ENCODE results near the gene HUS1. TPM values are rescaled to one million over a fixed set of nuclear protein-coding genes. Genes with fewer than 3 reads are reported as not detected.
A peak's percentile ranks its signal among the peaks of the same experiment; 100 is the strongest.
"Not testable (repeated sequence)": the region's sequence is repeated elsewhere in the genome, so short reads cannot be mapped to it uniquely, and the experiment has no call there.

Gene HUS1
- total RNA-seq, 2 experiments from 2014 or later, result 55.0 to 61.2 TPM

DNA sequence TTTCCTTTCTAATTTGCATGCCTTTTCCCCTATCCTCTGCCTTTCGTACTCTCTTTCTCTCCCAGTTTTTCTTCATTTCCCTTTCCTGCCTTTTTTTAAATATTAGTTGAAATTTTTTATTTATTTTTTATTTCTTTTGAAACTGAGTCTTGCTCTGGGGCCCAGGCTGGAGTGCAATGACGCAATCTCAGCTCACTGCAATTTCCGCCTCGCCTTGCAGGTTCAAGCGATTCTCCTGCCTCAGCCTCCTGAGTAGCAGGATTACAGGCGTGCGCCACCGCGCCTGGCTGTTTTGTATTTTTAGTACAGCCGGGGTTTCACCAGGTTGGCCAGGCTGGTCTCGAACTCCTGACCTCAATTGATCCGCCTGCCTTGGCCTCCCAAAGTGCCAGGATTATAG is 20.0 kb upstream of the HUS1 start:
- DNase-seq, result no peak
- Mint-ChIP-seq H3K27ac (no peak overlapping the region), H3K27me3 (ENCODE audit: low read depth) (no peaks in the 10 kb centered on the region), H3K4me1 (ENCODE audit: low read depth) (no peaks in the 10 kb centered on the region), H3K36me3 (ENCODE audit: low read depth) (no peaks in the 10 kb centered on the region), H3K9me3 (no peaks in the 10 kb centered on the region), H3K4me3 (no peak overlapping the region)
- CTCF ChIA-PET, result interaction anchor here (1.7 kb wide), 1 partner anchor 54 kb away, joined by 3 read pairs; no protein-coding TSS in a partner anchor
- intact Hi-C loops (cut with micrococcal nuclease), result no loop called here

DNA sequence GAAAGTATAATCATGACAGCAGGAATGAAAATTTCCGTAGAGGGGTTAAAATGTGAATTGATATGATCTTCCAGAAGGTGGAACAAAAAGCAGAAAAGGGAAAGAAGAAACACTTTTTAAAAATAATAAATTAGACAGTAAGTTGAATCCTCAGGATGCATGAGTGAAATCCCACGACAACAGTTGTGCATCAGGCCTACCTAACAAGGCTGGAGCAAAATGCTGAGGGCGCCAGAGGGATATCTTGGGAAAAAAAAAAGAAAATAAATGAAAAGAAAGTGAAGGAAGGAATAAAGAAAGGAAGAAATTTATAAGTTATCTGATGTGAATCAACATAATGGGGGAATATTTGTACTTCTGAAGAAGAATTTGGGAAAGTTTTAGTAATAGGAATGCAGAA is 13.0 kb upstream of the HUS1 start:
- CTCF ChIA-PET, result interaction anchor here (0.7 to 6.3 kb wide), 16 partner anchors 8 to 162 kb away, joined by 3 to 101 read pairs (median 8); partner anchors contain the start of genes HUS1 and UPP1
- no peak for DNase-seq
- intact Hi-C loops (cut with micrococcal nuclease), result loop anchor here (1.0 to 5.0 kb wide), 3 partner anchors 49 to 305 kb away; partner anchors contain the start of gene UPP1
- Mint-ChIP-seq H3K4me3 (peak overlapping the region; percentile 92), H3K27ac (peak overlapping the region; percentile 93), H3K4me1 (ENCODE audit: low read depth) (peaks cover 16% of the 10 kb centered on the region), H3K36me3 (ENCODE audit: low read depth) (no peaks in the 10 kb centered on the region), H3K27me3 (ENCODE audit: low read depth) (no peaks in the 10 kb centered on the region), H3K9me3 (no peaks in the 10 kb centered on the region)

GRCh38 chr7:47991741-47992311 is 12.4 kb upstream of the HUS1 start:
- H3K4me1 Mint-ChIP-seq (ENCODE audit: low read depth), result peaks cover 16% of the 10 kb centered on the region
- no peaks in the 10 kb centered on the region for H3K27me3 Mint-ChIP-seq (ENCODE audit: low read depth)
- CTCF ChIA-PET, result interaction anchor here (0.7 to 6.3 kb wide), 19 partner anchors 8 to 163 kb away, joined by 3 to 101 read pairs (median 6); partner anchors contain the start of genes HUS1 and UPP1
- intact Hi-C loops (cut with micrococcal nuclease), result loop anchor here (1.0 to 5.0 kb wide), 10 partner anchors 13 to 305 kb away; partner anchors contain the start of genes C7orf57, HUS1 and UPP1
- peak; percentile 94 for DNase-seq
- no peaks in the 10 kb centered on the region for H3K36me3 Mint-ChIP-seq (ENCODE audit: low read depth)
- H3K4me3 Mint-ChIP-seq, result peak overlapping the region; percentile 92
- H3K27ac Mint-ChIP-seq, result peak overlapping the region; percentile 93
- H3K9me3 Mint-ChIP-seq, result no peaks in the 10 kb centered on the region

DNA sequence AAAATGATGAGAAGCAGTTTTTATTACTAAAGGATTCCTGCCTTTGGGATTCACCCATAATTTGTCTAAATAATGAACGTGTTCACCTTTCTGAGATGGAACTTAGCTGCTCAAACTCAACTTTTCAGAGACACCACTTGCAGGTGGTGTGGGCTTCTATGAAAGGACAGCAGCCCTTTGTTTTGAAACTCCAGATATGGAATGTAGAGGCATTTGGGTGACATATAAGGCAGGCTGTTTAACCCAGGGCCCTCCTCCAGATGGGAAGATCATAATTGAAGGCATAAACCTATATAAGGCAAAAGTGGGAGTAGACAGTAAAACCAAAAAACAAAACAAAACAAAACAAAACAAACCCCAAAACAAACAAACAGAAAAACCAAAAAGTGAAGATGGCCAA is 11.9 kb upstream of the HUS1 start:
- H3K4me1 Mint-ChIP-seq (ENCODE audit: low read depth), result peaks cover 16% of the 10 kb centered on the region
- H3K9me3 Mint-ChIP-seq, result no peaks in the 10 kb centered on the region
- CTCF ChIA-PET, result interaction anchor here (0.8 to 6.3 kb wide), 16 partner anchors 8 to 155 kb away, joined by 3 to 101 read pairs (median 8); partner anchors contain the start of gene UPP1
- no peaks in the 10 kb centered on the region for H3K27me3 Mint-ChIP-seq (ENCODE audit: low read depth)
- DNase-seq, result no peak
- peak overlapping the region; percentile 93 for H3K27ac Mint-ChIP-seq
- peak overlapping the region; percentile 92 for H3K4me3 Mint-ChIP-seq
- intact Hi-C loops (cut with micrococcal nuclease), result loop anchor here (1.0 to 5.0 kb wide), 8 partner anchors 12 to 306 kb away; partner anchors contain the start of genes C7orf57 and HUS1
- no peaks in the 10 kb centered on the region for H3K36me3 Mint-ChIP-seq (ENCODE audit: low read depth)

- no peaks in the 10 kb centered on the region for H3K36me3 Mint-ChIP-seq (ENCODE audit: low read depth)
- H3K27ac Mint-ChIP-seq, result no peak overlapping the region
- no peak overlapping the region for H3K4me3 Mint-ChIP-seq
- intact Hi-C loops (cut with micrococcal nuclease), result loop anchor here (5.0 kb wide), 1 partner anchor 307 kb away; no protein-coding TSS in a partner anchor
- H3K27me3 Mint-ChIP-seq (ENCODE audit: low read depth), result no peaks in the 10 kb centered on the region
- H3K4me1 Mint-ChIP-seq (ENCODE audit: low read depth), result peaks cover 16% of the 10 kb centered on the region
- CTCF ChIA-PET, result interaction anchor here (1.6 to 6.3 kb wide), 7 partner anchors 10 to 118 kb away, joined by 6 to 101 read pairs (median 10); partner anchors contain the start of gene UPP1
- no peaks in the 10 kb centered on the region for H3K9me3 Mint-ChIP-seq
- no peak for DNase-seq
These were observed 11.2 kb upstream of the HUS1 start for GRCh38 chr7:47990592-47990991.

- H3K36me3 Mint-ChIP-seq (ENCODE audit: low read depth); H3K9me3 Mint-ChIP-seq; DNase-seq; H3K4me3 Mint-ChIP-seq; H3K27ac Mint-ChIP-seq; H3K27me3 Mint-ChIP-seq (ENCODE audit: low read depth): not testable (repeated sequence)
- CTCF ChIA-PET, result interaction anchor here (0.6 to 6.3 kb wide), 5 partner anchors 95 to 163 kb away, joined by 3 to 101 read pairs (median 7); no protein-coding TSS in a partner anchor
- intact Hi-C loops (cut with micrococcal nuclease), result loop anchor here (5.0 kb wide), 1 partner anchor 307 kb away; no protein-coding TSS in a partner anchor
- H3K4me1 Mint-ChIP-seq (ENCODE audit: low read depth), result peaks cover 16% of the 10 kb centered on the region
These were observed 10.4 kb upstream of the HUS1 start for GRCh38 chr7:47989607-47990400.

DNA sequence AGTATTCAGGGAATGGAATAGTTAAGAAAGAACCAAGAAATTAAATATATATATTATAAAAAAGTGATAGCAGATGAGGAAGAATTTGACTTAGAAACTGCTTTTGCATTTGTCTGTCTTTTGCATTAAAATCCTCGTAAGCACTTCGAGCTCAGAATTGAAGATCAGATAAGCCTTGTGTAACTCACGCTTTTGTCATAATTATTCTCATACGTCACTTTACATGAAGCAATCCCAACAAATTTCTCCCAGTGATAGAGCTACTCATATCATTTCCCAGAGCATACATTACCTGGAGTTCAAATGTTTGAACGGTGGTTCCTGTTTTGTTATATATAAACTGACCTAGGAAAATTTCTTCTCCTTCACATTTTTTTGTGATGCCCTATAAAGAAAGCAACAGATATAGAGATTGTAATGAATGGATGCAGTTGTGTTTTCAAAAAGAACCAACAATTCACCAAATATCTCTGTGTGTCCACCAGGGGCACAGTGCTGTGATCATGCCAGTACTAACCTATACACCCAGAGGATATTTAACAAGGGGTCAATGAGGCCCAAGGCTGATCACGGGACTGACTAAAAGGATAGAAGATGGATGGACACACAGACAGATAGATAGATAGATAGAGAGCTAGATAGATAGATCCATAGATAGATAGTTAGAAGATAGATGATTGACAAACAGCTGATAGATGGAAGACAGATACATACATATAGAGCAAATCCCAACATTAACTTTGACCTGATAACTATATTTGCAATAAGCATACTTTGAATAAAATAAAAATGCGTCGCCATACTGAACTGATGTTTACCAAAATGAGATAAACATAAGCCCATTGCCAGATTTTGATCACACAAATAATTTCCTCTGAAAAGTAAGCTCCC is 9.3 kb upstream of the HUS1 start:
- H3K4me1 Mint-ChIP-seq (ENCODE audit: low read depth), result peaks cover 16% of the 10 kb centered on the region
- H3K27me3 Mint-ChIP-seq (ENCODE audit: low read depth), result no peaks in the 10 kb centered on the region
- CTCF ChIA-PET, result interaction anchor here (0.6 to 6.3 kb wide), 11 partner anchors 12 to 417 kb away, joined by 3 to 101 read pairs (median 3); no protein-coding TSS in a partner anchor
- intact Hi-C loops (cut with micrococcal nuclease), result no loop called here
- H3K9me3 Mint-ChIP-seq, result no peaks in the 10 kb centered on the region
- no peak for DNase-seq
- H3K36me3 Mint-ChIP-seq (ENCODE audit: low read depth), result no peaks in the 10 kb centered on the region
- H3K27ac Mint-ChIP-seq, result no peak overlapping the region
- no peak overlapping the region for H3K4me3 Mint-ChIP-seq

- H3K27ac Mint-ChIP-seq, result no peak overlapping the region
- DNase-seq, result no peak
- intact Hi-C loops (cut with micrococcal nuclease), result no loop called here
- no peaks in the 10 kb centered on the region for H3K9me3 Mint-ChIP-seq
- peaks cover 14% of the 10 kb centered on the region for H3K4me1 Mint-ChIP-seq (ENCODE audit: low read depth)
- no peaks in the 10 kb centered on the region for H3K27me3 Mint-ChIP-seq (ENCODE audit: low read depth)
- CTCF ChIA-PET, result interaction anchor here (0.6 to 1.6 kb wide), 5 partner anchors 9 to 120 kb away, joined by 3 to 8 read pairs (median 3); no protein-coding TSS in a partner anchor
- H3K4me3 Mint-ChIP-seq, result no peak overlapping the region
- H3K36me3 Mint-ChIP-seq (ENCODE audit: low read depth), result peaks cover 10% of the 10 kb centered on the region
These were observed 3.2 kb upstream of the HUS1 start for GRCh38 chr7:47982610-47983009.

GRCh38 chr7:47980648-47981047 is 1.2 kb upstream of the HUS1 start:
- H3K27me3 Mint-ChIP-seq (ENCODE audit: low read depth); H3K27ac Mint-ChIP-seq; DNase-seq; H3K9me3 Mint-ChIP-seq; H3K4me3 Mint-ChIP-seq; intact Hi-C loops (cut with micrococcal nuclease): not testable (repeated sequence)
- Mint-ChIP-seq H3K4me1 (ENCODE audit: low read depth) (peaks cover 22% of the 10 kb centered on the region), H3K36me3 (ENCODE audit: low read depth) (peaks cover 21% of the 10 kb centered on the region)
- CTCF ChIA-PET, result interaction anchor here (1.1 kb wide), 1 partner anchor 130 kb away, joined by 3 read pairs; no protein-coding TSS in a partner anchor

GRCh38 chr7:47979832-47980181 is 392 bp upstream of the HUS1 start:
- H3K9me3 Mint-ChIP-seq, result no peaks in the 10 kb centered on the region
- peak overlapping the region; percentile 94 for H3K27ac Mint-ChIP-seq
- no peaks in the 10 kb centered on the region for H3K27me3 Mint-ChIP-seq (ENCODE audit: low read depth)
- H3K36me3 Mint-ChIP-seq (ENCODE audit: low read depth), result peaks cover 23% of the 10 kb centered on the region
- peaks cover 23% of the 10 kb centered on the region for H3K4me1 Mint-ChIP-seq (ENCODE audit: low read depth)
- CTCF ChIA-PET, result interaction anchor here (0.8 to 1.1 kb wide), 3 partner anchors 12 to 659 kb away, joined by 3 read pairs; no protein-coding TSS in a partner anchor
- intact Hi-C loops (cut with micrococcal nuclease), result loop anchor here (1.0 kb wide), 3 partner anchors 11 to 117 kb away; partner anchors contain the start of gene UPP1
- DNase-seq, result no peak
- peak overlapping the region; percentile 90 for H3K4me3 Mint-ChIP-seq

- Mint-ChIP-seq H3K4me1 (ENCODE audit: low read depth) (peaks cover 33% of the 10 kb centered on the region), H3K4me3 (peak overlapping the region; percentile 90), H3K27me3 (ENCODE audit: low read depth) (no peaks in the 10 kb centered on the region), H3K9me3 (no peaks in the 10 kb centered on the region), H3K36me3 (ENCODE audit: low read depth) (peaks cover 32% of the 10 kb centered on the region), H3K27ac (peak overlapping the region; percentile 94)
- no peak for DNase-seq
- CTCF ChIA-PET, result interaction anchor here (0.6 to 1.9 kb wide), 7 partner anchors 10 to 148 kb away, joined by 3 to 8 read pairs (median 4); no protein-coding TSS in a partner anchor
- intact Hi-C loops (cut with micrococcal nuclease), result loop anchor here (1.0 kb wide), 3 partner anchors 13 to 119 kb away; partner anchors contain the start of gene UPP1
These were observed 648 bp downstream of the HUS1 start for GRCh38 chr7:47978790-47979144.
